Smooth muscle cell (in vitro differentiated cells): Measurements from ENCODE around the gene GPRC5B. TPM values are rescaled to one million over a fixed set of nuclear protein-coding genes. Genes with fewer than 3 reads are reported as not detected.

Source experiments
- DNase-seq: peaks from one replicate; lab custom pipeline; 2025; ENCODE audit not compliant: unreplicated experiment; lab: John Stamatoyannopoulos, UW
- H2AFZ ChIP-seq: fragments of 200-600 bp; sonication (generic); 2 replicates; pipeline ENCODE4 v1.6.0; 2016; ENCODE audit warnings: antibody characterized with exemption, low read depth, mild to moderate bottlenecking
- H3F3A ChIP-seq: fragments of 200-600 bp; sonication (generic); 2 replicates; pipeline ENCODE4 v1.6.0; 2017; ENCODE audit warnings: antibody characterized with exemption, low read depth
- H3K27ac ChIP-seq: fragments of 200-600 bp; sonication (generic); 2 replicates; pipeline ENCODE4 v1.5.1; 2016; ENCODE audit warnings: low read depth, mild to moderate bottlenecking
- H3K27me3 ChIP-seq: fragments of 200-600 bp; sonication (generic); 2 replicates; pipeline ENCODE4 v1.6.1; 2016; ENCODE audit warnings: low read depth, mild to moderate bottlenecking
- H3K36me3 ChIP-seq: fragments of 200-600 bp; sonication (generic); 2 replicates; pipeline ENCODE4 v1.5.1; 2016; ENCODE audit warnings: low read depth
- H3K4me1 ChIP-seq: fragments of 200-600 bp; sonication (generic); 2 replicates; pipeline ENCODE4 v1.5.1; 2016; ENCODE audit warnings: low read depth
- H3K4me2 ChIP-seq: fragments of 200-600 bp; sonication (generic); 2 replicates; pipeline ENCODE4 v1.6.0; 2016; ENCODE audit warnings: mild to moderate bottlenecking
- H3K4me3 ChIP-seq: fragments of 200-600 bp; sonication (generic); 2 replicates; pipeline ENCODE4 v1.5.1; 2016; ENCODE audit warnings: mild to moderate bottlenecking
- H3K79me2 ChIP-seq: fragments of 200-600 bp; sonication (generic); 2 replicates; pipeline ENCODE4 v1.6.0; 2016; ENCODE audit warnings: low read depth, mild to moderate bottlenecking
- H3K9ac ChIP-seq: fragments of 200-600 bp; sonication (generic); 2 replicates; pipeline ENCODE4 v1.6.0; 2016; ENCODE audit warnings: low read depth
- H3K9me3 ChIP-seq: fragments of 200-600 bp; sonication (generic); replicated peaks from 2 replicates; pipeline ENCODE4 v1.5.1; 2016; ENCODE audit warnings: low read depth
- H4K20me1 ChIP-seq: fragments of 200-600 bp; sonication (generic); 2 replicates; pipeline ENCODE4 v1.6.0; 2016; ENCODE audit warnings: low read depth
- CTCF ChIP-seq: fragments of 200-600 bp; sonication (generic); IDR thresholded peaks from 2 replicates; pipeline ENCODE4 v1.5.1; 2017; ENCODE audit warnings: borderline replicate concordance, mild to moderate bottlenecking, antibody characterized with exemption; ENCODE audit not compliant: insufficient read depth, poor library complexity, severe bottlenecking
- WGBS: methylation state at CpG from one replicate; pipeline ENCODE4 v1.1.7; 2016; ENCODE audit warnings: low lambda C conversion rate; 5-methylcytosine and 5-hydroxymethylcytosine counted together
- polyA plus RNA-seq: library from polyadenylated mRNA; unstranded; fragments of >200 nt; fragmentation: Nextera tagmentation; extraction: Ambion mirVana; gene quantifications from 2 replicates; pipeline ENCODE4 v1.2.1, GENCODE V29; 2016
- total RNA-seq: library from RNA; depleted of rRNA; stranded (reverse); fragments of >200 nt; gene quantifications from 2 replicates; pipeline ENCODE4 v1.2.3, GENCODE V29; 2014

Gene GPRC5B
- total and polyA plus RNA-seq, 2 experiments from 2014 or later: 7.8 to 18.9 TPM

- Histone ChIP-seq H3K27me3 (no peaks in the 10 kb centered on the region), H4K20me1 (peaks cover 25% of the 10 kb centered on the region), H3K9me3 (no peaks in the 10 kb centered on the region), H3K79me2 (peaks cover 5% of the 10 kb centered on the region), H3K9ac (no peak overlapping the region), H3K4me3 (no peak overlapping the region), H2AFZ (no peak overlapping the region), H3K4me1 (peaks cover 9% of the 10 kb centered on the region), H3K36me3 (no peaks in the 10 kb centered on the region), H3F3A (no peaks in the 10 kb centered on the region), H3K27ac (no peak overlapping the region), H3K4me2 (no peak overlapping the region)
- 79% methylated on average over 18 of the region's 18 CpGs for WGBS
- no peak for TF ChIP-seq CTCF
- DNase-seq: no peak
Observed at GRCh38 chr16:19874851-19875546, 9.6 kb downstream of the GPRC5B start.

- DNase-seq: no peak
- 93% methylated on average over 8 of the region's 8 CpGs for WGBS
- no peak overlapping the region for H3K9ac ChIP-seq
- H3K9me3 ChIP-seq: no peaks in the 10 kb centered on the region
- peaks cover 24% of the 10 kb centered on the region for H4K20me1 ChIP-seq
- no peak for TF ChIP-seq CTCF
- H3K4me1 ChIP-seq: peaks cover 9% of the 10 kb centered on the region
- peaks cover 5% of the 10 kb centered on the region for H3K79me2 ChIP-seq
- H3K4me3 ChIP-seq: no peak overlapping the region
- H2AFZ ChIP-seq: no peak overlapping the region
- H3F3A ChIP-seq: no peaks in the 10 kb centered on the region
- H3K36me3 ChIP-seq: no peaks in the 10 kb centered on the region
- H3K27me3 ChIP-seq: no peaks in the 10 kb centered on the region
- no peak overlapping the region for H3K4me2 ChIP-seq
- H3K27ac ChIP-seq: no peak overlapping the region
Observed at GRCh38 chr16:19874026-19874425, 10.6 kb downstream of the GPRC5B start.

GRCh38 chr16:19872935-19873334, 11.7 kb downstream of the GPRC5B start:
- no peaks in the 10 kb centered on the region for H3K27me3 ChIP-seq
- H3K4me1 ChIP-seq: peaks cover 9% of the 10 kb centered on the region

More at GRCh38 chr16:19872935-19873334, 11.7 kb downstream of the GPRC5B start:
- Histone ChIP-seq H3K36me3 (no peaks in the 10 kb centered on the region), H2AFZ (no peak overlapping the region), H3K4me2 (no peak overlapping the region), H3K9ac (no peak overlapping the region), H3K27ac (no peak overlapping the region), H3K4me3 (no peak overlapping the region), H4K20me1 (peaks cover 25% of the 10 kb centered on the region), H3K9me3 (no peaks in the 10 kb centered on the region), H3F3A (no peaks in the 10 kb centered on the region), H3K79me2 (peaks cover 5% of the 10 kb centered on the region)
- no peak for TF ChIP-seq CTCF
- WGBS: 89% methylated on average over 12 of the region's 12 CpGs
- DNase-seq: no peak
